ENCODE data around the gene OAS3.

DNA sequence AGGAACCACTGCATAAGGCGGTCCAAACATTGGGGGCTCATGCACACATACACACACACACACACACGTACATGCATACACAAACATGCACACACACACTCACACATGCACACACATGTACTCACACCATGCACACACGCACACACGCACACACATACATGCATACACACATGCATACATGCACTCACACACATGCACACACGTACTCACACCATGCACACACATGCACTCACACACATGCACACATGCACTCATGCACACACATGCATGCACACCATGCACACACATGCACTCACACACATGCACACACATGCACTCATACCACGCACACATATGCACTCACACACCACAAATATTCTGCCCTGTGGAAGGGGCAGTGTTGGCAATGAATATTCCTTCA lies 62.2 kb downstream of the OAS3 start:
- TF ChIP-seq, protein P1, sequence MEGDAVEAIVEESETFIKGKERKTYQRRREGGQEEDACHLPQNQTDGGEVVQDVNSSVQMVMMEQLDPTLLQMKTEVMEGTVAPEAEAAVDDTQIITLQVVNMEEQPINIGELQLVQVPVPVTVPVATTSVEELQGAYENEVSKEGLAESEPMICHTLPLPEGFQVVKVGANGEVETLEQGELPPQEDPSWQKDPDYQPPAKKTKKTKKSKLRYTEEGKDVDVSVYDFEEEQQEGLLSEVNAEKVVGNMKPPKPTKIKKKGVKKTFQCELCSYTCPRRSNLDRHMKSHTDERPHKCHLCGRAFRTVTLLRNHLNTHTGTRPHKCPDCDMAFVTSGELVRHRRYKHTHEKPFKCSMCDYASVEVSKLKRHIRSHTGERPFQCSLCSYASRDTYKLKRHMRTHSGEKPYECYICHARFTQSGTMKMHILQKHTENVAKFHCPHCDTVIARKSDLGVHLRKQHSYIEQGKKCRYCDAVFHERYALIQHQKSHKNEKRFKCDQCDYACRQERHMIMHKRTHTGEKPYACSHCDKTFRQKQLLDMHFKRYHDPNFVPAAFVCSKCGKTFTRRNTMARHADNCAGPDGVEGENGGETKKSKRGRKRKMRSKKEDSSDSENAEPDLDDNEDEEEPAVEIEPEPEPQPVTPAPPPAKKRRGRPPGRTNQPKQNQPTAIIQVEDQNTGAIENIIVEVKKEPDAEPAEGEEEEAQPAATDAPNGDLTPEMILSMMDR (IDR thresholded peaks at IDR 0.05) = no peak
- no peak for TF ChIP-seq POLR2A (IDR thresholded peaks at IDR 0.05)

Data from testis (tissue), 2 donors.